Right lung (tissue), 5 donors: ENCODE results near the gene RTP4. TPM values are rescaled to one million over a fixed set of nuclear protein-coding genes. Genes with fewer than 3 reads are reported as not detected.
"Not testable (repeated sequence)": the region's sequence is repeated elsewhere in the genome, so short reads cannot be mapped to it uniquely, and the experiment has no call there.

ENCODE experiments used
- DNase-seq, 2 donors: peaks; one replicate each; pipeline ENCODE4 v3.0.0-alpha.2; 2013
- polyA plus RNA-seq, 5 donors: library from polyadenylated mRNA; unstranded; fragments of 120-200 nt; gene quantifications; one replicate each; pipeline versions ENCODE4 v1.2.1 to v1.2.3, GENCODE V29; 2013; ENCODE audit warnings: inconsistent platforms in 1 of 5, low replicate concordance in 1 of 5; ENCODE audit not compliant: insufficient read length in 5 of 5, insufficient read depth in 1 of 5

The RTP4 gene
- polyA plus RNA-seq, 5 donors: 0.39 to 0.75 (median 0.42) TPM

DNA sequence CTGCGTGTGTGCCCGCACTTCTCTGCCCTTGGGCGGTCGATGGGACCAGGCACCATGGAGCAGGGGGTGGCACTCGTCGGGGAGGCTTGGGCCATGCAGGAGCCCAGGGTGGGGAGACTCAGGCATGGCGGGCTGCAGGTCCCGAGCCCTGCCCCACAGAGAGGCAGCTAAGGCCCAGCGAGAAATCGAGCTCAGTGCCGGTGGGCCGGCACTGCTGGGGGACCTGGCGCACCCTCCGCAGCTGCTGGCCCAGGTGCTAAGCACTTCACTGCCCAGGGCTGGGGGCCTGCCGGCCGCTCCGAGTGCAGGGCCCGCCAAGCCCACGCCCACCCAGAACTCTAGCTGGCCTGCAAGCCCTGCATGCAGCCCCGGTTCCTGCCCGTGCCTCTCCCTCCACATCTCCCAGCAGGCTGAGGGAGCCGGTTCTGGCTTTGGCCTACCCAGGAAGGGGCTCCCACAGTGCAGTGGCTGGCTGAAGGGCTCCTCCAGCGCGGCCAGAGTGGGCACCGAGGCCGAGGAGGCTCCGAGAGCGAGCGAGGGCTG is 553 bp upstream of the RTP4 start:
- no peak for DNase-seq

DNA sequence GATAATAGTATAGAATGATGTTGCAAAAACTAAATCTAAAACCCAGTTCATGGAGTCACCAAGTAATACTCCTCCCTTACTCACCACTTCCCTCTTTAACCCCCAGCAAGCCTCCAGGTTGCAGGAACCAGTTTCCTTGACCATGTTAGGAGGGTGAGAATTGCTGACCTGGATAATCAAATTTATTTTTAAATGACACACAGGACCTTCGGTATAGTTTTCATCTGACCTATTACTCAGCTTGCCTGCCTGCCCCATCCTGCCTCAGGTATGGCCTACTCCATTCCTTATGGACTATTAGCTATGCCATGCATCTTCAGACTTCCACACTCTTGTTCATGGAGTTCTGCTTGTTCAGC is 883 bp downstream of the RTP4 start:
- no peak for DNase-seq

- DNase-seq: no peak
These were observed 1.9 kb downstream of the RTP4 start for GRCh38 chr3:187370051-187370450.

DNA sequence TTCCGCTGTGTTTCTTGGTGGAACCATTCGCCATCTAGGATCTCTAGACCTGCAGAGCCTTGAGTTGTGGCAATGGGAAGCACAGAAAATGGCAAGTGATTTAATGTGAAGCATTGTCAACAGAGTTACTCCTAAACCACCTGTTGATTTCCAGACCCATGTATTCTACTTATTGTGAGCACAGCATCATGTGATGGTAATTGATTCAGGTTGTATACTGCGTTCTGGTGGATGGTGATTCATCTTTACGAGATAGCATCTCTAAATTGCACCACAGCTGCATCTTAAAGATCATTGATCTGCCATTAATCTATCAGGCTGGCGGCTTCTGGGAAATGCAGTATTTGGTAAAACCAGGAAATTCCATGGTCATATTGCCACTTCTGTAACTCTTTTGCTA is 7.4 kb downstream of the RTP4 start:
- no peak for DNase-seq

- no peak for DNase-seq
These were observed 9.7 kb downstream of the RTP4 start for GRCh38 chr3:187377842-187378241.

- no peak for DNase-seq
These were observed 14.5 kb downstream of the RTP4 start for GRCh38 chr3:187382609-187383151.

GRCh38 chr3:187383246-187383645 is 15.1 kb downstream of the RTP4 start:
- DNase-seq: no peak

DNA sequence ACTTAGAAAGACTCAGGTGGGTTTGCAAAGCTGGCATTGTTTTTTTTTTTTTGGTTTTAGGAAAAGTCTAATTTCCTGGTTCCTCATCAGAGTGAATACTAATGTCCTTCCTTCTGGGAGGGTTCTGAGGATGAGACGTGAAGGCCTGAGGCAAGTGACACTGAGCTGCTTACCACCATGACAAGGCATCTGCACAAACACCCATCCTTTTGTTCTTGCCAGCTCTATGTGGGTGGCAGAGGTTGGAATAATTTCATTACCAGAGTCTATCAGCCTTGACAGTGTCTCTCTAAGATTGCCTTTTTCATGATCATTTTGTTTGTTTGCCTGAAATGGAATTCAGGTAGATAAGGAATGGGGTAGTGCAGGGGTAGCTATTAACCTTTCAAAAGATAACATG is 17.1 kb downstream of the RTP4 start:
- DNase-seq: no peak

- no peak for DNase-seq
These were observed 28.5 kb downstream of the RTP4 start for GRCh38 chr3:187396661-187397060.

GRCh38 chr3:187398955-187399354 is 30.8 kb downstream of the RTP4 start:
- no peak for DNase-seq

GRCh38 chr3:187400756-187401155 is 32.6 kb downstream of the RTP4 start:
- no peak for DNase-seq

DNA sequence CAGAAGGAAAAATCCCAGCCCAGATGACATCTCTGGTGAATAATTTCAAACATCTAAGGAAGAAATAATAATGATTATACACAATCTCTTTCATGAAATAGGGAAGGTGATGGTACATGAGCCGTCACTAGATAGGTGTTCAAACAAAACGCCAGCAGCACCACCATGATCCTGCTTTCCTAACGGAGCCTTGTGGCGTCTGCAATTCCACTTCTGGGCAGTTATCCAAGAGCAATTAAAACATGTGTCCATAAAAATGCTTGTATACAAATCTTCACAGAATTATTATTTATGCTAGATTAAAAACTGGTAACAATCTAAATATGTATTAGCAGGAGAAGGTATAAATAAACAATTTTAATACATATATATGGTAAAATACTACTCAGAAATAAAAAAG is 33.7 kb downstream of the RTP4 start:
- DNase-seq: no peak

GRCh38 chr3:187403768-187404288 is 35.6 kb downstream of the RTP4 start:
- DNase-seq: no peak

GRCh38 chr3:187406927-187407326 is 38.7 kb downstream of the RTP4 start:
- no peak for DNase-seq

- not testable (repeated sequence) for DNase-seq
These were observed 44.0 kb downstream of the RTP4 start for GRCh38 chr3:187411991-187412781.

Other genes with a start within 250 kb of the RTP4 start
- 10 to 100 TPM; 12.8 to 17.7 (median 16.7) TPM for gene RPL39L, start 228.9 kb upstream of the RTP4 start, polyA plus RNA-seq
- not detected for gene RTP1, start 170.9 kb upstream of the RTP4 start, polyA plus RNA-seq
- 1 to 10 TPM; 3.0 to 7.8 (median 5.8) TPM for gene MASP1, start 76.6 kb upstream of the RTP4 start, polyA plus RNA-seq